Esophagus squamous epithelium (tissue), 4 donors: Measurements from ENCODE around the gene EPHA4.

ENCODE experiments used
- CTCF ChIP-seq, 6 experiments: fragments of 450-650 bp in 4 of 6; fragments of 200-600 bp in 2 of 6; sonication (generic) in 2 of 6; IDR thresholded peaks; one replicate each; pipeline ENCODE4 v1.5.1; 2016 to 2019; ENCODE audit warnings: antibody characterized with exemption in 6 of 6, mild to moderate bottlenecking in 4 of 6, moderate library complexity in 4 of 6
- POLR2A ChIP-seq, 4 donors: fragments of 450-650 bp; IDR thresholded peaks; one replicate each; pipeline ENCODE4 v1.6.1; 2017; ENCODE audit warnings: antibody characterized with exemption in 4 of 4, mild to moderate bottlenecking in 4 of 4, moderate library complexity in 3 of 4

DNA sequence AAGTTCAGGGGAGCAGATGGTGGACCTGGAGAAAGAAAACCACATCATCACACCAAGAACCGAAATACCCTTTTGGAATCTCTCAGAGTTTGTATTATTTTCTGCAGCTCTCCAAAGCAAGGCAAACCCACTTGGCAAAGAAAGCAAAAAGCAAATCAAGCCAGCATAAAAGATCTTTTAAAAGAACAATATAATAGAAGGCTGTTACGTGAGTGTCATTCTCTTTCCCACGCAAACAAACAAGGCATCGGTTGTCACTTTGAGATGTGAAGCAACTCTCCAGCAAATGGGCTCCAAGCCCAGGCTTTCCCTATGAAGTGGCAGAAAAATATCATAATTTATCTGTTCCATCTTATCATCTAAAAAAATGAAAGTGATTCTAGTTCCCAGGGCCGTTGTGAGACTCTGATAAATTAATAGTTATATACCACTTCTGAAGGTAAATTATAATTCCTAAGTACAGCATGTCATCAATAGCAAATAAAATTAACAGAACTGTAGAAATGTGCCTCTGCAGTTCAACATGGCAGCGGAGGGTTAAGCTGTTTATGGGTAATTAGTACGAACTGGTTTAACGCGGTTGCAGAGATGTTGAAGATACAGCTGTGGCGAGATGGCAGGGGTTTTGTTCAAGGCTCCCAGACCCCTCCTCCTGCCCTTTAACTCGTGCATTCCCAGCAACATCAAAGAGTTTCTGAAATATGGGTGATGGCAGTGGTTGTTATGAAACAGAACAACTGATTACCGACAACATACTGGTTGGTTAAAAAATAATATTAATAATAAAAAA lies 89.2 kb downstream of the EPHA4 start:
- TF ChIP-seq CTCF (IDR thresholded peaks at IDR 0.05): no peak
- no peak for TF ChIP-seq POLR2A (IDR thresholded peaks at IDR 0.05)
